ENCODE results near the gene CMTM5.

CMTM5 gene

DNA sequence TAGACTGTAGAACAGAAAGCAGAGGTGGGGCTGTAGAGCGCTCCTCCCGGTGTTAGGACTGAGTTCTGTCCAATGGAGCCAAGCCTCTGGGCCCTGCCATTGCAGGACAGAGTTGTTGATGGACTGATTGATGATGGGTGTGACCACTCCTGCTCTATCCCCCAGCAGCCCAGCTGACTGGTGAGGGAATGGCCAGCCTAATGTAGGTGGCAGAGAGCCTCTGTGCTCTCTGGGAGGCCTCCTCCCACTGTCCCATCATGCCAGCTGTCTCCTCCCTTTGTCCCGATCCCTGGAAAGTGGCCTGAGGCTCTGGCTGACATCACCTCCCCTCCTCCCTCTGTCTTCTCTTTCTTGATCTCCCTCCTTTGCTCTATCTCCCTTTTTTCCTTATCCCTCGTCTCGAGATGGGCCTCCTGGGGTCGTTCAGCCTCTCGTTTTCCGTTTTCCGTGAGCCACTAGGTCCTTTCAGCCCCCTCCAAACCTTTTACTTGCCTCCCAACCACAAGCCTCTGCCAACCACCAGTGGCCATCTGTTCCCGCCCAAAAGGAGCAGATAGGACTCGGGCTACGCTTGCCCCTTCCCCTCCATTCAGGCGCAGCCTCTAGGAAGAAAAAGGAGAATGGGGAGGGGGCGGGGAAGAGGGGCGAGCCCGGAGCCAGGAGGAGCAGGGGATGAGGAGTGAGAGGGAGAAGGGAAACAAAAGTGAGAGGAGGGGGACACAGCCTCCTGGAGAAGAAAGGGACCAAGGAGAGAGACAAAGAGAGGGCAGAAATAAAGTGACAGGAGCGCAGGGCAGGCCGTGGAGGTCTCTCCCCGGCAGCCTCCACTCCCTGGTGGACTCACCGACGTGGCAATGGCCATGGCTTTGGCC, 12.4 kb upstream of the CMTM5 start:
- Histone ChIP-seq H3K4me2 (ENCODE audit: low read length) (no peak overlapping the region), H3K9me2 (replicated peaks; ENCODE audit: control insufficient read depth, low read length) (no peaks in the 10 kb centered on the region), H3K4me3 (ENCODE audit: low read length) (no peak overlapping the region), H4K20me1 (ENCODE audit: control insufficient read depth, insufficient read depth, low read depth, low read length) (no peaks in the 10 kb centered on the region), H3K27ac (ENCODE audit: low read depth, low read length) (no peak overlapping the region), H3K27me3 (ENCODE audit: control insufficient read depth, low read length) (peaks cover 3% of the 10 kb centered on the region; the same call in 1 of the 2 replicates), H3K79me2 (ENCODE audit: control insufficient read depth, low read length) (no peaks in the 10 kb centered on the region), H3K4me1 (ENCODE audit: control insufficient read depth, low read length) (no peaks in the 10 kb centered on the region), H3K9me3 (ENCODE audit: control insufficient read depth, insufficient read depth, low read length) (no peaks in the 10 kb centered on the region), H3F3A (ENCODE audit: control insufficient read depth, insufficient read depth) (no peaks in the 10 kb centered on the region), H3K36me3 (ENCODE audit: control insufficient read depth, low read length) (no peaks in the 10 kb centered on the region)
- TF ChIP-seq EZH2phosphoT487 (IDR thresholded peaks at IDR 0.05; ENCODE audit: borderline replicate concordance, low read length): no peak
- TF ChIP-seq, protein P1, sequence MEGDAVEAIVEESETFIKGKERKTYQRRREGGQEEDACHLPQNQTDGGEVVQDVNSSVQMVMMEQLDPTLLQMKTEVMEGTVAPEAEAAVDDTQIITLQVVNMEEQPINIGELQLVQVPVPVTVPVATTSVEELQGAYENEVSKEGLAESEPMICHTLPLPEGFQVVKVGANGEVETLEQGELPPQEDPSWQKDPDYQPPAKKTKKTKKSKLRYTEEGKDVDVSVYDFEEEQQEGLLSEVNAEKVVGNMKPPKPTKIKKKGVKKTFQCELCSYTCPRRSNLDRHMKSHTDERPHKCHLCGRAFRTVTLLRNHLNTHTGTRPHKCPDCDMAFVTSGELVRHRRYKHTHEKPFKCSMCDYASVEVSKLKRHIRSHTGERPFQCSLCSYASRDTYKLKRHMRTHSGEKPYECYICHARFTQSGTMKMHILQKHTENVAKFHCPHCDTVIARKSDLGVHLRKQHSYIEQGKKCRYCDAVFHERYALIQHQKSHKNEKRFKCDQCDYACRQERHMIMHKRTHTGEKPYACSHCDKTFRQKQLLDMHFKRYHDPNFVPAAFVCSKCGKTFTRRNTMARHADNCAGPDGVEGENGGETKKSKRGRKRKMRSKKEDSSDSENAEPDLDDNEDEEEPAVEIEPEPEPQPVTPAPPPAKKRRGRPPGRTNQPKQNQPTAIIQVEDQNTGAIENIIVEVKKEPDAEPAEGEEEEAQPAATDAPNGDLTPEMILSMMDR (IDR thresholded peaks at IDR 0.05; ENCODE audit: low read depth, low read length, poor library complexity, severe bottlenecking): no peak

DNA sequence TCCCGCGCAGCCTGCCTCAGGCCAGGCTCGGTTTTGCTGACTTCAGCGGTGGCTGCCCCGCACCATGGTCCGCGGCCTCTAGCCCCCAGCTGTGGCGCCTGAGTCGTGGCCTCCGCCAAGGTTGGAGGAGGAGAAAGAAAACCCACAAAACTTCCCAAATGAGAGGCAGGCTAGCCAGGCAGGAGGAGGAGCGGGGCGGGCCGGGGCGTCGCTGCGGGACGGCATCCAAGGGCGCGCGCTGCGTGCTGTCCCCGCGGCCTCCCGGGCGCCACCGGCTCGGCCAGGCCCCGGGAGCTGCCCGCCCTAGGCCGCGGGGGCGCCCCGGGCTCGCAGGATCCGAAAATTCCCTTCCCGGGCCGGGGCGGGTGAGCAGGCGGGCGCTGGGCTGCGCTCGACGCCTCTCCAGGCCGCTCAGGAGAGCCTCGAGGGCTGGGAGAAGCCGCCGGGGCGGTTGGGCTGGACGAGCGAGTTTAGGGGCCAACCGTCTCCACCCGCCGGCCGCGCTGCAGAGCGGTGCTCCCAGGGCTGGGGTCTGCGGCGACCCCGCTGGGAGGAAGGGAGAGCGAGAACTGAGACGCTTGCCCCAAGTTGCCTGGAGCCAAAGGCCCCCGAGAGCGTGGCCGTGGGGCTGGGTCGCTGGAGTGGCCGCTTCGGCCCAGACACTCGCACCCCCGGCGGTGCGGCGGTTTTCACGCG, 11.7 kb upstream of the CMTM5 start, which contains the start of gene EFS:
Gene EFS, minus strand, starts transcription at position 137 of the 696 bp plus-strand sequence. CDS start 147 bp downstream, outside the sequence.
- no peak within 1 kb of the TSS for H3K4me2 ChIP-seq (ENCODE audit: low read length)

DNA sequence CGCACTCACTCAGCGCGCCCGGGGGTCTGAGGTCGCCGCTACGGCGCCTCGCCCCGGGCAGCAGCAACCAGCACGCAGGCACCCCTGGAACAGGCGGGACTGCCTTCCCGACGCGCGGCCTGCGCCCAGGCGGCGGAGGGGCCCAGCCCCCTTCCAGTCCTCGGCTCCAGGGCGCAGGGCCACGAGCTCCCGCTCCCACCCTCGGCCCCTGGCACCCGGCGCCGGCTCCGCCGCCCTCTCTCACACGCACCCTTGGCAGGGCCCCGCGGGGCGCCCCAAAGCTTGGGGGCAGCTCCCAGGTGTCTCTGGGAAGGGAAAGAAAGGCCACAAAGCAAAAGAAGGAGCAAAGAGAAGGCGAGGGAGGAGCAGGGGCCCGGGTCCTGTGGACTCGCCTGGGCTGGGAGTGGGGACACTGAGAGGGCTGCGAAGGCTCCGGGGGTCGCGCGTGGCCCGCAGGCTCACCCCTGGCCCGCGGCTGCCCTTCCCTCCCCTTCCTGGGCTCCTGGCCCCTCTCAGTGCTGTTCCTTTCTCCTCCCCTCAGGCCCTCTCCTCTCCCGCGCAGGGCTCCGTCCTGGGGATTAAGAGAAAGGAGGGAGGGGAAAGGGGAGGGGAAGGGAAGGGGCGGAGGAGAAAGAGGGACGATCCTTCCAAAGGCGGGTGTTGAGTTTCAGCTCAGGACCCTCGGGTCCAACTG, 11.0 kb upstream of the CMTM5 start:
- H3K36me3 ChIP-seq (ENCODE audit: control insufficient read depth, low read length): no peaks in the 10 kb centered on the region

More for the DNA sequence above, 11.7 kb upstream of the CMTM5 start, which contains the start of gene EFS:
- TF ChIP-seq, protein P1 (IDR thresholded peaks at IDR 0.05; ENCODE audit: low read depth, low read length, poor library complexity, severe bottlenecking): no peak
- TF ChIP-seq EZH2phosphoT487 (IDR thresholded peaks at IDR 0.05; ENCODE audit: borderline replicate concordance, low read length): no peak
- no peak within 1 kb of the TSS for H3K27ac ChIP-seq (ENCODE audit: low read depth, low read length)
- H3F3A ChIP-seq (ENCODE audit: control insufficient read depth, insufficient read depth): no peaks in the 10 kb centered on the region
- no peaks in the 10 kb centered on the region for H3K4me1 ChIP-seq (ENCODE audit: control insufficient read depth, low read length)
- H4K20me1 ChIP-seq (ENCODE audit: control insufficient read depth, insufficient read depth, low read depth, low read length): no peaks in the 10 kb centered on the region
- no peaks in the 10 kb centered on the region for H3K9me2 ChIP-seq (replicated peaks; ENCODE audit: control insufficient read depth, low read length)
- no peaks in the 10 kb centered on the region for H3K79me2 ChIP-seq (ENCODE audit: control insufficient read depth, low read length)
- H3K9me3 ChIP-seq (ENCODE audit: control insufficient read depth, insufficient read depth, low read length): no peaks in the 10 kb centered on the region
- H3K4me3 ChIP-seq (ENCODE audit: low read length): no peak within 1 kb of the TSS
- H3K27me3 ChIP-seq (ENCODE audit: control insufficient read depth, low read length): peaks cover 3% of the 10 kb centered on the region; the same call in 1 of the 2 replicates
- H3K36me3 ChIP-seq (ENCODE audit: control insufficient read depth, low read length): no peaks in the 10 kb centered on the region

More for the DNA sequence above, 11.0 kb upstream of the CMTM5 start:
- TF ChIP-seq, protein P1 (IDR thresholded peaks at IDR 0.05; ENCODE audit: low read depth, low read length, poor library complexity, severe bottlenecking): no peak
- no peak for TF ChIP-seq EZH2phosphoT487 (IDR thresholded peaks at IDR 0.05; ENCODE audit: borderline replicate concordance, low read length)
- Histone ChIP-seq H3K27me3 (ENCODE audit: control insufficient read depth, low read length) (peaks cover 3% of the 10 kb centered on the region; the same call in 1 of the 2 replicates), H3K4me1 (ENCODE audit: control insufficient read depth, low read length) (no peaks in the 10 kb centered on the region), H3K27ac (ENCODE audit: low read depth, low read length) (no peak overlapping the region), H4K20me1 (ENCODE audit: control insufficient read depth, insufficient read depth, low read depth, low read length) (no peaks in the 10 kb centered on the region), H3F3A (ENCODE audit: control insufficient read depth, insufficient read depth) (no peaks in the 10 kb centered on the region), H3K4me3 (ENCODE audit: low read length) (no peak overlapping the region), H3K79me2 (ENCODE audit: control insufficient read depth, low read length) (no peaks in the 10 kb centered on the region), H3K9me3 (ENCODE audit: control insufficient read depth, insufficient read depth, low read length) (no peaks in the 10 kb centered on the region), H3K9me2 (replicated peaks; ENCODE audit: control insufficient read depth, low read length) (no peaks in the 10 kb centered on the region), H3K4me2 (ENCODE audit: low read length) (no peak overlapping the region)

Measured in DOHH2 (cell line).